Measurements from ENCODE around the gene TRIM10. TPM values are rescaled to one million over a fixed set of nuclear protein-coding genes. Genes with fewer than 3 reads are reported as not detected.
A peak's percentile ranks its signal among the peaks of the same experiment; 100 is the strongest.

Gene TRIM10, protein sequence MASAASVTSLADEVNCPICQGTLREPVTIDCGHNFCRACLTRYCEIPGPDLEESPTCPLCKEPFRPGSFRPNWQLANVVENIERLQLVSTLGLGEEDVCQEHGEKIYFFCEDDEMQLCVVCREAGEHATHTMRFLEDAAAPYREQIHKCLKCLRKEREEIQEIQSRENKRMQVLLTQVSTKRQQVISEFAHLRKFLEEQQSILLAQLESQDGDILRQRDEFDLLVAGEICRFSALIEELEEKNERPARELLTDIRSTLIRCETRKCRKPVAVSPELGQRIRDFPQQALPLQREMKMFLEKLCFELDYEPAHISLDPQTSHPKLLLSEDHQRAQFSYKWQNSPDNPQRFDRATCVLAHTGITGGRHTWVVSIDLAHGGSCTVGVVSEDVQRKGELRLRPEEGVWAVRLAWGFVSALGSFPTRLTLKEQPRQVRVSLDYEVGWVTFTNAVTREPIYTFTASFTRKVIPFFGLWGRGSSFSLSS
- total RNA-seq (not detected), polyA plus RNA-seq (not detected)
- long read RNA-seq, donor 1 = 0 reads
- long read RNA-seq, donor 2 = 0 reads
- long read RNA-seq, donor 3 = 0 reads

DNA sequence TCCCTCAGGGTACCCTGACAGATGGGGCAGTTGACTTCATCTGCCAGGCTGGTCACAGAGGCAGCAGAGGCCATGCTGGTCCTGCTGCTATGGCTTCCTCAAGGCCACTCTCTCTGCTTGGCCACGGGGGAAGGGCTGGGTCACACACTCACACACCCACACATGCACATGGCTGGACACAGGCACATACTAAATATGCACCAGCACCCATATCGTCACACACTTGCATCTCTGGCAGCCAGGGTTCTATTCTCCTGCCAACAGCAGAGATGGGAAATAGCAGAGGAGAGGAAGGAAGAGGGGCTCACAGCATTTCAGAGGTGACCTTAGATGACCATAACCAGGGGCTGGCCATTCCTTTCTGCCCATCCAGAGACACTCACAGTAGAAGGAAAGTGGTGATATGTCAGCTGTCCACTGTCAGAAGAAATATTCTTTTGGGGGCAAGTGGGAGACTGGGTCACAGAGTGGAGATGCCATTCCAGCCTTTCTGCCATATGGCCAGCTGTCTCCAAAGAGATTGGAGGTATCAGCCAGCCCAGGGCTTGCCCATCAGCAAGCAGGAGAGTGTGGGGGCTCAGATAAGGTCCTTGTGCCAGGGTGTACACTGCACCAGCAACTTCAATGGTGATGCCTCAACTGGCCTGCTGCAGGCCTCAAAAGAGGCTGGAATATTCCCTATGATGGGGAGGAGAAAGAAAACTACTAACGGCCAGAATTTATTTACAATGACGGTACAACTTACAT lies at the start of gene TRIM10:
TSS of gene TRIM10 (minus strand) at position 427 of the 747 bp plus-strand sequence. CDS start at position 74, 353 bp downstream.
- no peaks in the 10 kb centered on the region for H3K36me3 ChIP-seq
- H3K27ac ChIP-seq = no peak within 1 kb of the TSS
- peaks cover 0 to 30% (median 7%) of the 10 kb centered on the region in 7 donors for H3K27me3 ChIP-seq
- peaks cover 0 to 24% (median 3%) of the 10 kb centered on the region in 9 donors for H3K4me1 ChIP-seq
- H3K4me3 ChIP-seq = no peak within 1 kb of the TSS
- WGBS, 2 donors = 64 to 74% methylated on average over 4 of the region's 4 CpGs
- DNase-seq = no peak
- ATAC-seq = no peak
- no peaks in the 10 kb centered on the region for H3K9me3 ChIP-seq
- TF ChIP-seq, protein P1, sequence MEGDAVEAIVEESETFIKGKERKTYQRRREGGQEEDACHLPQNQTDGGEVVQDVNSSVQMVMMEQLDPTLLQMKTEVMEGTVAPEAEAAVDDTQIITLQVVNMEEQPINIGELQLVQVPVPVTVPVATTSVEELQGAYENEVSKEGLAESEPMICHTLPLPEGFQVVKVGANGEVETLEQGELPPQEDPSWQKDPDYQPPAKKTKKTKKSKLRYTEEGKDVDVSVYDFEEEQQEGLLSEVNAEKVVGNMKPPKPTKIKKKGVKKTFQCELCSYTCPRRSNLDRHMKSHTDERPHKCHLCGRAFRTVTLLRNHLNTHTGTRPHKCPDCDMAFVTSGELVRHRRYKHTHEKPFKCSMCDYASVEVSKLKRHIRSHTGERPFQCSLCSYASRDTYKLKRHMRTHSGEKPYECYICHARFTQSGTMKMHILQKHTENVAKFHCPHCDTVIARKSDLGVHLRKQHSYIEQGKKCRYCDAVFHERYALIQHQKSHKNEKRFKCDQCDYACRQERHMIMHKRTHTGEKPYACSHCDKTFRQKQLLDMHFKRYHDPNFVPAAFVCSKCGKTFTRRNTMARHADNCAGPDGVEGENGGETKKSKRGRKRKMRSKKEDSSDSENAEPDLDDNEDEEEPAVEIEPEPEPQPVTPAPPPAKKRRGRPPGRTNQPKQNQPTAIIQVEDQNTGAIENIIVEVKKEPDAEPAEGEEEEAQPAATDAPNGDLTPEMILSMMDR (IDR thresholded peaks at IDR 0.05) = no peak
- intact Hi-C loops (cut with DNase I) = no loop called here

DNA sequence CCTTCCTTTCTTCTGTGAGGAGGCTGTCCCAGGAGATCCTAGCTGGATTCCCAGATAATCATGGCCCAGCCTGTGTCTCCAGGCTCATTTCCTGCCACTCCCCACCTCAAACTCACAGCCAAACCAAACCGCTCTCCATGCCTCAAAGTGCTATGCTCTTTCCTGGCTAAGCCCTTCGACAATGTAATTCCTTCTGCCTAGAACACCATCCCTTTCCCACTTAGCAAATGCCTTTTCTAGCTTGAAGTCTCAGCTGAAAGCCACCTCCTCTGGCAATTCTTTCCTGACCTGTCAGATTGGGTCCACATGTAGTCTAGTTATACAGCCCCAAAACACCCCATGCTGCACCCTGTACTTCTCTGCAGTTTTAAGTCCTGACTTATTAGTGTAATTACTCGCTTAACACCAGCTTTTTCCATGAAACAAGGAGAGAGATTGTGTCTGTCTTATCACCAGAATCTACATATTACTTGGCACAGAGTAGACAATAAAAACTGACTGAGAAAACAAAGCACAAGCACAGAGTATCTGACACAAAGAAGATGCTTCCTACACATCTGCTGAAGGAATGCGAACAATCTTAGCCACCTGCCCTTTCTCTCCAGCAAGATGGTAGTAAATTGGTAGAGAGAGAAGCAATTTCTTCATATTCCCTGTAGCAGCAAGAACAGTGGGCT lies 46.7 kb upstream of the TRIM10 start:
- peaks cover 0 to 72% (median 57%) of the 10 kb centered on the region in 9 donors for H3K4me1 ChIP-seq
- WGBS, 2 donors = 59% methylated on average over 4 of the region's 4 CpGs

DNA sequence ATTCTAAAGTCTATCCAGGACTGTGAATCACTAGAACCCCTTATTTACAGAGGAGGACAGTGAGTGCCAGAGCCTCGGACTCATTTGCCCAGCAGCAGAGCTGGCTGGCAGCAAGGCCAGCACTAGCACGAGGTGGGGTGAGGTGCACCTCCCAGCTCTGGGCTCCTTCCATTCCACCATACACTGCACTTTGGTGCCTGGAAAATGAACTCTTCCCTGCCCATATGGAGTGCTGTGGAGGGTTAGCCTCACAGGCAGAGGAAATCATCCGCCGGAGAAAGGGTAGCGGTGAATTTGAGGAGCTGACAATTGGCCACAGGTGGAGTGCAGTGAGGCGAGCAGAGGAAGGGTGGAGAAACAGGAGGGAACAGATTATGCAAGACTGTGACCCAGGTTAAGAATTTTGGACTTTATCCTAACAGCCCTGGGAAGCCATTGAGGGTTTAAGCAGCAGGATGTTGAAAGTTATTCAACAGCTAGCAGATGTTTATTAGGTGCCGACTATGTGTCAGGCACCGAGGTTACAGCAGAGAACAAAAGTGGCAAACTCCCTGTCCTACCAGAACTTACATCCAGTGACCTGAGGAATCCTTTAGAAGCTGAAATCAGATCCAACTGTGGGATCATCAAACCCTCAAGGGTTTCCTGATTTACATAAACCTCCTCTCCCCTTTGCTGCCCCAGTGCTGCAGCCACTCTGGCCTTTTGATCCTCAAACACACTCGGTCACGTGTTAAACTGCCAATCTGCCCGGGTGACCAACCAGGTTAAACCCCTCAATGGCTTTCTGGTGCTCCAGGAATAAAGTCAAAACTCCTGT lies 46.0 kb upstream of the TRIM10 start:
- 35 to 42% methylated on average over 11 of the region's 11 CpGs for WGBS, 2 donors
- intact Hi-C loops (cut with DNase I) = no loop called here
- Histone ChIP-seq H3K36me3 (peaks cover 0 to 9% (median 0%) of the 10 kb centered on the region in 9 donors), H3K27ac (peak overlapping the region in 9 of 10 donors; percentile 36 to 78 (median 55)), H3K9me3 (no peaks in the 10 kb centered on the region), H3K4me3 (peak overlapping the region in 2 of 10 donors; percentile 12 to 23), H3K4me1 (peaks cover 0 to 66% (median 50%) of the 10 kb centered on the region in 9 donors), H3K27me3 (no peaks in the 10 kb centered on the region)
- ATAC-seq (peak; percentile 25 to 71 (median 53)), DNase-seq (no peak)
- TF ChIP-seq, protein P1 (IDR thresholded peaks at IDR 0.05) = no peak

More for the DNA sequence above, 46.7 kb upstream of the TRIM10 start:
- TF ChIP-seq, protein P1 (IDR thresholded peaks at IDR 0.05) = no peak
- DNase-seq = peak in 1 of 2 donors; percentile 25
- ATAC-seq = peak; percentile 29 to 81 (median 62)
- Histone ChIP-seq H3K4me3 (peak overlapping the region in 2 of 10 donors; percentile 12 to 23), H3K36me3 (peaks cover 0 to 9% (median 0%) of the 10 kb centered on the region in 9 donors), H3K9me3 (no peaks in the 10 kb centered on the region), H3K27me3 (no peaks in the 10 kb centered on the region), H3K27ac (peak overlapping the region in 9 of 10 donors; percentile 5 to 78 (median 55))
- intact Hi-C loops (cut with DNase I) = no loop called here

Data from heart right ventricle (tissue), 16 donors.